Measurements from ENCODE around the gene OGFRL1. TPM values are rescaled to one million over a fixed set of nuclear protein-coding genes. Genes with fewer than 3 reads are reported as not detected.

Gene OGFRL1
- total RNA-seq, 1 donor from 2014 or later = 4.6 TPM

DNA sequence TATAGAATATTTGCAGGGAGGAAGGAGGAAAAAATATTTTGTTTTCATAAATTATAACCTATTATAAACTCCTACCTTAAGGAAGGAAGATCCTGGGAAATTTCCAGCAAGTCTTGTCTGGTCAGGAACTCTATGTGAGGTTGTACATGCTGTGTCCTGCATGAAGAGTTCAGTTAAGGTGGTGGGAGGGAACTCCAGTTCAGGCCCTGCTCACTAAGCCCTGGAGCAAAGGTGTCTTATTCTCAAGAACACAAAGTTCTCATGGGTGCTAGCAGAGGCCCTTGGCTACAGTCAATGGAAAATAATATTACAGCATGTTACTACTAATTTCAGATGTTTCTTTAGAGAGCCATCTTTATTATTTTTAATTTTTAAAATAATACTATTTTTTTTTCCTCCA is 3.8 kb upstream of the OGFRL1 start:
- no peak for DNase-seq (ENCODE audit: low read depth in 2 of 2)

DNA sequence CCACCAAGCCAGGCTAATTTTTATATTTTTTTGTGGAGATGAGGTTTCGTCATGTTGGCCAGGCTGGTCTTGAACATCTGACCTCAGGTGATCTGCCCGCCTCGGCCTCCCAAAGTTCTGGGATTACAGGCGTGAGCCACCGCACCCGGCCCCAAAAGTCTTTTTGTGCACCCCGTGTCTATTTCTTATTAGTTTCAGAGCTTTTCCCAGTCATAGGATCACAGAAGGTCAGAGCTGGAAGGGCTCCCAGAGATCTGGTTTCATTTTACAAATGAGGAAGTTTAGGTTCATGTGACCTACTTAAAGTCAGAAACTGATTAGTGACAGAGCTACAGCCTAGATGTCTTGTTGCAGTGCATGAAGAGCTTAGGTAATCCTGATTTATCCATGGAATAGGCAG is 1.6 kb upstream of the OGFRL1 start:
- DNase-seq (ENCODE audit: low read depth in 2 of 2) = no peak

GRCh38 chr6:71287926-71288227 is 734 bp upstream of the OGFRL1 start:
- DNase-seq (ENCODE audit: low read depth in 2 of 2) = no peak

DNA sequence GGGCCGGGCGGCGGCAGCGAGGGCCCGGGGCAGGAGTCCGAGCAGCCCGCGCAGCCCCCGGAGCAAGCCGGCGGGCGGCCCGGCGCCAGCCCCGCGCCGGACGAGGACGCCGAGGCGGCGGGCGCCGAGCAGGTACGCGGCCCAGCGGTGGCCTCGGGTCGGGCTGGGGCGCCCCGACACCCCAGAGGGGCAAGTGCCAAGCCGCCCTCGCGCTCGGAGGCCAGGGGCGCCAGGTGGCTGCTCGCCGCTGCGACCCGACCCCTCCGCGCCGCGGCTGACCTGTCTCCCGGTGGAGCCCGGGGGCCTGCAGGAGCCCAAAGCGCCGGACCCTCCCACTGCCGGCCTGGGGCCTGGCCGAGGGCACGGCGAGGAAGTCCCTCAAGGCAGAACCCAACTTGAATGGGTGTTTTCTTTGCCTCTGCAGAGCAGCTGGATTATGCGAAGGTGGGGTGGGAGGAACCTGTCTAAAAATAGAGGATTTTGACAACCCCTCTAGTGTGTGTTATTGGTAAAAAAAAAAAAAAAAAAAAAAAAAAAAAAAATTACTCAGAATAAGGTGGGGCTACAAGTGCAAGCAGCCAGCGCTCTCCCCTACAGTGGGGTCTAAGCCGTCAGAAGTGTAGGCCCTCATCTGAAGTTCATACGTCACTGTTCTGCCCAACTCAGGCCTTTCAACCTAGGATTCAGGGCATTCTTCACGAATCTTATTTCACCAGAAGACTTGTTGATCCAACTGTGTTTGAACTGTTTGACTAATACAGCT is 609 bp downstream of the OGFRL1 start:
- DNase-seq (ENCODE audit: low read depth in 2 of 2) = peak in 1 of 2 donors; percentile 46

GRCh38 chr6:71289802-71290175 is 1.2 kb downstream of the OGFRL1 start:
- DNase-seq (ENCODE audit: low read depth in 2 of 2) = no peak

DNA sequence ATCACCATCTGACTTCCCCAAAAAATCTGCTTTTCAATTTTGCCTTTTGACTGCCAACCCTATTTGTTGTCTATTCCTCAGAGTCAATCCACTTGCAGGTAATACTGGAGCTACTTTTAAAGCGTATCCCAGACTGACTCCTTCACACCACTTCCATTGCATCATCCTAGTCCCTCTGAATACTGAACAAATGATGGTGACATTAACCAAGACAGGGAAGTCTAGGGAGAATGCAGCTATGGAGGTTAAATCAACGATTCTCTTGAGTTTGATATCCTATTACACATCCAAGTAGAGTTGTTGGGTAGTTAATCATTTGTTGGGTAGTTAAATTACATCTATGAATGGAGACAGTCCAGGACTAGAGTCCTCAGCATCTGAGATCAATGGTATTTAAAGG is 2.0 kb downstream of the OGFRL1 start:
- DNase-seq (ENCODE audit: low read depth in 2 of 2) = no peak

DNA sequence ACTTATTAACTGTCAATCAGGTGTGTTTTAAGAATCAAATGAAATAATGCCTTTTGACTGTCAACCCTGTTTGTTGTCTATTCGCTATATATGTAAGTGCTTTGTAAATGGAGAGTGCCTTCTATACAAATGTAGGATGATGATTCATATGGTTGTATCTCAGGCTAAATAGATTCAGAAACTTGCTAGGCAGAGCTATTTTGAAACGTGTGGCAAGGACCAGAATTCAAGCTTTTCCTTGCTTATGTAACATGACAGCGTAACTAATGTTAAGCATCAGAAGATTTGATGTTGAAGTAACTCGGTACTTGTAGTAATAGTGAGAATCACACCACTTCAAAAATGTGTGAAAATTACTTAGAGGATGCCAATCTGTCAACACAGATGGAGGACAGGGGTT is 3.4 kb downstream of the OGFRL1 start:
- DNase-seq (ENCODE audit: low read depth in 2 of 2) = no peak

DNA sequence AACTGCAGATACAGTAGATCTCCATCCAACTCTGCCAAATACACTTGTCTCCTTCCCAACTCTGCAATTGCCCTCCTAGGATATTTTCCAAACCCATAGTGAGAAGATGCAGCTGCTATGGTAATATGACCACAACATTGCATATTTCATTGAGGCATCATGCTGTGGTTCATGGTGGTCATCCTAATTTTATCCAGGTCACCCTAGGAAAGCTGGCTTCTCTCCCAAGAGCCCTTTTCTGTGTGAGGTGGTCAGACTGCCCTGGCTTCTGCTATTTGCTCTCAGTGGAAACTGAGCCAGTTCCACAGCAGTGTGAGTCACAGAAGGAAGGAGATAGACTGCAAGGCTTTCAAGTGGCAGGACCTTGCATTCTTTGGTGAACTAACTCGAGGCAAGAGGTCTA is 5.5 kb downstream of the OGFRL1 start:
- DNase-seq (ENCODE audit: low read depth in 2 of 2) = peak in 1 of 2 donors; percentile 6

DNA sequence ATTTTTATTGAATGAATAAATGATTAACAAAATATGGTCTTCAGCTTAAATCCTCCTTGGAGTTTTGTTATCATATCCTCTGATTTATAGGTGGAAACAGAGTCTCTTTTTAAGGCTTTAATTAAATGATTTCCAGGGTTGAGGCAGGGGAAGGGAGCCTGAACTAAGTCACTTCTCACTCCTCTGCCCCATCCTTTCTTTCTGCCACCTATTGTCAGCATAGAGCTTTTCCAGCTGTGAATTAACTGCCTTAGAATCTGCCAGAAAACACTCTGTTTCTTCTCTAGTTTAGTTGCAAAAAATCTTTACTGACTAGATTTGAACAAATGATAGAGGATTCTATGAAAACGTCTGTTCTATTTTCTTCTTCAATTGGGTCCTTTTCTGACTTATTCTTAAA is 9.8 kb downstream of the OGFRL1 start:
- DNase-seq (ENCODE audit: low read depth in 2 of 2) = no peak

DNA sequence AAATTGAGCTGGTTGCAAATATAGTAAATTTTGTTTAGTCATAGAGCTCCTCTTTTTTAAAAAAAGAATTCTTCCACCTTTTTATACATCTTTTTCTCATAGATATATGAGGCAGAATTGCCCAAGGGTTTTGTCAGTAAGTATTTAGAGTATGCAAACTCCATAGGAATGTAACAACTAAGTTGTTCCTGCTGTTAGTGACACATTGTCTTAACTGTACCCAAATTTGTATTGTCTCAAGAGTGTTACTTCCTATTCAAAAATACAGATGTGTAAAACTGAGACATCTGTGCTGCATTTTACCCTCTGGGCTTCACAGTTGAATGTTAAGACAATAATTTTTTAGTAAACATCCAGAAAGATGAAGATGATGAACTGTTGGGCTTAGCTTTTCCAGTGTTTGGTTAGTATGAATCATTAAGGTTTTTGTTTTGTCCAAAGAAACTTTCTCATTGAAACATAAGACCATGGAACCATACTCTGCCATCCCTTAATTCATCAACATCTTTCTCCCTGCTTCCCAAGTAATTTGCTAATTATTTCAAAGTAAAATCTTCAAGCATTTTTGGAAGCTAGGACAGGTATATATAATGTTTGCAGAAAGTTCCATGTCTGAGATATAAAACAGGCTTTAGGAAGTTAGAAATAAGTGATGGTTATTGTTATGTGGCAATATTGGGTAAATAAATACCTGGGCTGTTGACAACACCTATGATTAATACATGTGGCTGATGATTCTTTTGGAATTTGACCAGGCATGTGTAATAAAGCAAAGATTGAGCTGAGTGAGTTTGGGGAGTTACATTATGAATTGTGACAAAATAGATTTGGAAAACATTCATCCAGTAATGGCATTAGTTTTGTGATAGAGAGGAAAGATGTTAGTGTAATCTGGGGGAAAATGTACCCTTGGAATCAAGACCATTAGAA is 11.2 kb downstream of the OGFRL1 start:
- DNase-seq (ENCODE audit: low read depth in 2 of 2) = no peak

GRCh38 chr6:71300561-71301168 is 12.1 kb downstream of the OGFRL1 start:
- DNase-seq (ENCODE audit: low read depth in 2 of 2) = no peak

DNA sequence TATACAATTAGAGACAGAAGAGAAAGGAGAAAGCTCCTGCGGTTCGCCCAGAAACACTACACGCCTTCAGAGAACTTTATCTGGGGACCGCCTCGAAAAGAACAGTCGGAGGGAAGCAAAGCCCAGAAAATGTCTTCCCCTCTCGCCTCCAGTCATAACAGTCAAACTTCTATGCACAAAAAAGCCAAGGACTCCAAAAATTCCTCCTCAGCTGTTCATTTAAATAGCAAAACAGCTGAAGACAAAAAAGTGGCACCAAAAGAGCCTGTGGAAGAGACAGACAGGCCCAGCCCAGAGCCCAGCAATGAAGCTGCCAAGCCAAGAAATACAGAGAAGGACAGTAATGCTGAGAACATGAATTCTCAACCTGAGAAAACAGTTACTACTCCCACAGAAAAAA is 12.9 kb downstream of the OGFRL1 start:
- no peak for DNase-seq (ENCODE audit: low read depth in 2 of 2)

- no peak for DNase-seq (ENCODE audit: low read depth in 2 of 2)
These were observed 21.0 kb downstream of the OGFRL1 start for GRCh38 chr6:71309656-71310055.

GRCh38 chr6:71310261-71310660 is 21.6 kb downstream of the OGFRL1 start:
- no peak for DNase-seq (ENCODE audit: low read depth in 2 of 2)

DNA sequence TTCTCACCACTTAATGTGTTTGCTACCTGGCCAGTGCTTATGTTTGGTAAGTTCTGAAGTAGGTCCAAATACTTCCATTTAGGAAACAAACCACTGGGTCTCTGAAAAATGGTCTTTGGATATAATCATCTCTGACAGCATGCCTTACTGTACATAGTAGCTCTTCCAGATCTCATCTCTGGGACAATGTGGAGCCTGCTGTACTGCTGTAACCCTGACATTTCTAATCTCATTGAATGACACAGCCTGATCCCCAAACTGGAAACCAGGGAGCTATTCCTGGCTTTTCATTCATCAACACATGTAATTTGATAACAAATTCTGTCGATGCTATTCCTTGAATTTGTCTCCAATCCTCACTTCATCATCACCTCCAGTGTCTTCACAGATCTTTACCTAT is 23.5 kb downstream of the OGFRL1 start:
- no peak for DNase-seq (ENCODE audit: low read depth in 2 of 2)

GRCh38 chr6:71317441-71317840 is 28.8 kb downstream of the OGFRL1 start:
- no peak for DNase-seq (ENCODE audit: low read depth in 2 of 2)

GRCh38 chr6:71320041-71320440 is 31.4 kb downstream of the OGFRL1 start:
- DNase-seq (ENCODE audit: low read depth in 2 of 2) = no peak

- no peak for DNase-seq (ENCODE audit: low read depth in 2 of 2)
These were observed 32.7 kb downstream of the OGFRL1 start for GRCh38 chr6:71321314-71321713.

GRCh38 chr6:71324194-71324785 is 35.7 kb downstream of the OGFRL1 start:
- DNase-seq (ENCODE audit: low read depth in 2 of 2) = no peak

DNA sequence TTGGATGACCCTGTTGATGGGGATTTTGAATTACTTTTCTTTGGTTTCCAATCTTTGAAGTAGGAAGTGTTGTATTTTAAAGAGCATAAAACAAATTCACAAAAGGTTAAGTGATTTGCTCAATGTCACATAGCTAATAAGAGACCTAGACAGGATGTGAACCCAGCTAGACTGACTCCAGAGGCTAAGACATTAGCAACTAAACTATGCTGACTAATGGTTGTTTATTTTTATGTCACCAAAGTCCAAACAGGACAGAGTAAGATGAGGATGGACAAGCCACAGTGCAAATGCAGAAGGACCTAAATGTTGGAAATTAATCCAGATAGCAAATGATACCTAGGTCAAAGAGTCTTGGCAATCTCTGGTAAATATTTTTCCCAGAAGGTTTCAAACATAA is 38.0 kb downstream of the OGFRL1 start:
- no peak for DNase-seq (ENCODE audit: low read depth in 2 of 2)

- DNase-seq (ENCODE audit: low read depth in 2 of 2) = no peak
These were observed 41.9 kb downstream of the OGFRL1 start for GRCh38 chr6:71330501-71330900.

DNA sequence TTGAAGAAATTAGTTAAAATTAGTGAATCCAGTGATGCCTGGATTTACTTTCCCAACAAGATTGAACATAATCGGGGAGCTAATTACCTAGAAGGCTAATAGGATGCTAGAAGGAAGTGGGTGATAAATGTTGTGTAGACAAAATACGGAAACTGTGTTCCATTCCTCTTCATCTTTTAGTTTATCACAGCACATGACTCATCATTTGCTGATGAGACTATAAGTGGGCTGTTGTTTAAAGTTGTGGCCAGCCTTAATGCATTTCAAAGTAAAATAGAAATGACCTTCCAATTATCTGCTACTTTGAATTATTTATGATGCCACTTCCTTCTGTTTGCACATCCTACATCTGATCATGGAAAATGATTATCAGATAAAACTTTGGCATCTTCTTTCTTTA is 43.4 kb downstream of the OGFRL1 start:
- DNase-seq (ENCODE audit: low read depth in 2 of 2) = no peak
